GM21367 (cell line): ENCODE data around the gene SMPD2.

Experiments used
- ATAC-seq: cut with Tn5 transposase; IDR thresholded peaks from one replicate; pipeline ENCODE4 v1.9.1; 2021; ENCODE audit not compliant: unreplicated experiment

SMPD2 gene, protein sequence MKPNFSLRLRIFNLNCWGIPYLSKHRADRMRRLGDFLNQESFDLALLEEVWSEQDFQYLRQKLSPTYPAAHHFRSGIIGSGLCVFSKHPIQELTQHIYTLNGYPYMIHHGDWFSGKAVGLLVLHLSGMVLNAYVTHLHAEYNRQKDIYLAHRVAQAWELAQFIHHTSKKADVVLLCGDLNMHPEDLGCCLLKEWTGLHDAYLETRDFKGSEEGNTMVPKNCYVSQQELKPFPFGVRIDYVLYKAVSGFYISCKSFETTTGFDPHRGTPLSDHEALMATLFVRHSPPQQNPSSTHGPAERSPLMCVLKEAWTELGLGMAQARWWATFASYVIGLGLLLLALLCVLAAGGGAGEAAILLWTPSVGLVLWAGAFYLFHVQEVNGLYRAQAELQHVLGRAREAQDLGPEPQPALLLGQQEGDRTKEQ

GRCh38 chr6:109440331-109441068 is at the start of gene SMPD2, which contains the start of gene PPIL6:
TSS of gene SMPD2 (plus strand) at chr6:109440724. CDS start at chr6:109441122, 398 bp downstream.
TSS of gene PPIL6 (minus strand) at chr6:109440628. CDS start at chr6:109440590, 38 bp downstream.
- peak; percentile 85 for ATAC-seq

DNA sequence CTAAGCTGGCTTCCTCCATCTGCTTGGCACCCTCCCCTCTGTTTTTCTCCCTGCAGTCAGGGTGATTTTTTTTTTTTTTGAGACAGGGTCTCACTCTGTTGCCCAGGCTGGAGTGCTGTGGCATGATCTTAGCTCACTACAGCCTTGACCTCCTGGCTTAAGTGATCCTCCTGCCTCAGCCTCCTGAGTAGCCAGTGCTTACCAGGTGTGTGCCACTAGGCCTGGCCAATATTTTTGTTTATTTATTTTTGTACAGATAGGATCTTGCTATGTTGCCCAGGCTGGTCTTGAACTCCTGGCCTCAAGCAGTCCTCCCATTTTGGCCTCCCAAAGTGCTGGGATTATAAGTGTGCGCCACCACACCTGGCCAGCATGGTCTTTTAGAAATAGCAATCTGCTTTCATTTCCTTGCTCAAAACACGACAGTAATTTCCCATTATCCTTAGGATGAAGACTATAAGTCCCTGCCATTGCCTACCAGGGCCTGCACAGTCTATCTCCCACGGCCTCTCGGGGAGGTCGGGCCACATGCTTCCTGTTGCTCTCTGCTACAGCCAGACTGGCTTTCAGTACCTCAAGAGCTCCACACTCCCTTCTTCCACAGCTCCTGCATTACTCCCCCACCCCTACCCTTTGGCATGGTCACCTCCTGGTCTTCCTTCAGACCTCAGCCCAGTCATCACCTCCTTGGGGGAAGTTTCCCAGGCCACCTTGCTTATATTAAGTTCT is 47.2 kb upstream of the SMPD2 start:
- no peak for ATAC-seq

GRCh38 chr6:109393886-109394281 is 46.6 kb upstream of the SMPD2 start:
- no peak for ATAC-seq

DNA sequence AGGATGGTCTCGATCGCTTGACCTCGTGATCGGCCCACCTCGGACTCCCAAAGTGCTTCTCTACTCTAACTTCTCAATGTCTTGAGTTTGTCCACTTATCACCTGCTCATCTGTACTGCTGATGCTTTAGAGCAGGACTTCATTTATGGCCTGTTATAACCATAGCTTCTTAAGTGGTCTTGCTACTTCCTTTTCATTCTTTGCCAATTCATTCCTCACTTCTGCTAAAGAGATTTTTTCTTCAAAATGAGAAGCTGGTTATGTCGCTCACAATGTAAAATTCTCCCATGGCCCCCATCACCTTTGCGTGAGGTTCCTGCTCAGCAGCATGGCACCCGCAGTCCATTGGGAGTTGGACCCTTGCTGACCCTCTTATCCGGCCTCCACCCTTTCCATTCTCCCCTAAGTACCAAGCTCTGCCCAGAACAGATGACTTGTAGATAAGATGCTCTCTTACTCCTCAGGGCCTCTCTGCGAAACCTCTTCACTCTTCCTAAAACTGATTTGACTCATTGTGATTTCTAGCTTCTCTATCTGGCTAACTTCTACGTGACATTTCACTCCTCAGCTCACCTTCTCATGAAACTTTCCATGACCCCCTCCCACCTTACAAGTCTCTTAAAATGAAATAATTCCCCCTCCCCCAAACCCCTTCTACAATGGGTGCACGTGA is 44.3 kb upstream of the SMPD2 start:
- ATAC-seq: no peak

DNA sequence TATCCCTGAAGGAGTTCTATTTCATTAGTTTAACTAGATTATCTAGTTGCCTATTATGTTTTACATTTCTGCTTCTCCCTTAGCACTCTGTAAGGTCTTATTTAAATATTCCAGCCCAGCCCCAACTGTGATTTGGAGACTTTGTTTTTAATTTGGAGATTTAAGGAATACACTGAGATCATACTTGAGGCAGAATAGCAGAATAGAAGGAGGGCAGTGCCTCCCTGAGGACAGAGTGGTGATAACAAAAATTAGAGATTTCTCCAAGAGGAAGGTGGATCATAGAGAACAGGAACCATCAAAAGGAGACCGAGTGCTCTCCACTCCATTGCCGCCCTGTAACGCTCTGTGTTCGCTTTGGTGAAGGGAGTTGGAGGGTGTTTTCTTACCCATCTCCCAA is 43.5 kb upstream of the SMPD2 start:
- ATAC-seq: no peak

DNA sequence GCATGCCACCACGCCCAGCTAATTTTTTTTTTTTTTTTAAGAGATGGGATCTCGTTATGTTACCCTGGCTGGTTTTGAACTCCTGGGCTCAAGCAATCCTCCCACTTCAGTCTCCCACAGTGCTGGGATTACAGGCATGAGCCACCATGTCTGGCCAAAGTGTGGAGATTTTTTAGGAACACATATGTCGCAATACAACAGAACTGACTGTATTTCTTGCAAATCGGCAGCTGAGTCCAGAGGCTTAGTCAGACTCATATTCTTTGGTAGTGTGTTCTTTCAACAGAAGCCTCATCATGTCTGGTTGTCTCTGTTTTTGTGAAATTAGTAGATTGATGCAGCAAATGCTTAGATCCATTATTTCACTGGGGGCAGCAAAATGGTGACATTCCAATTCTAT is 34.3 kb upstream of the SMPD2 start:
- no peak for ATAC-seq

DNA sequence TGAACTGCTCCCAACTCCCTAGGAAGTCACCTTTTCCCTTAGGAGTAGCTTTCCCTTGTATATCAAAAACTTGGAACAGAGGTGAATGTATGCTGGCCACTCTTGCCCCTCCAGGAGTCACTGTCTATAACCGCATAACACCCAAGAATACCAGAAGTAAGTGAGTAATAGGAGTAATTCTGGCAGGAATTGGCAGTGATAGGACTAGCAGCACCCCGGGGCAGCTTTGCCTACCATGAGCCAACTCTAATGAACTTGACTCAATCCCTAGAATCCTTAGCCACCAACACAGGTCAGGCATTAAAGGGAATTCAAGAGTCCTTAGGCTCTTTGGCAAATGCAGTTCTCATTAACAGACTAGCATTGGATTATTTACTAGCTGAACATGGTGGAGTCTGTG is 29.5 kb upstream of the SMPD2 start:
- no peak for ATAC-seq

DNA sequence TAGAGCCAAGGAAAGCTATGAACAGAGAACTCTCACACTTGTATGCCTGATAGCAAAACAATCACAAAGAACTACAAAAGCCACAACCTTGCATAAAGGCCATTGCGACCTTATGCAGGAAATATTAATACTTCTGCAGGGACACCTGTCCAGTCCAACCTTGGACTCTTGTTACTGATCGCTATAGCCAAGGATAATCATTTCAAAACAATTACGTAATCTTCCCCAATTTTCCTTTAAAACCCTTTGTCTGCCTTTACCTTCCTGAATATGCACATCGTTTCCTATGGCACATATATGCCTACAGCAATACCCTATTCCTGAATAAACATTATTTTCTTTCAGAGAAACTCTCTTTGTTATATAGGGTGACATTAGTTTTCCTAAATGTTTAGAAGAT is 22.9 kb upstream of the SMPD2 start:
- no peak for ATAC-seq

DNA sequence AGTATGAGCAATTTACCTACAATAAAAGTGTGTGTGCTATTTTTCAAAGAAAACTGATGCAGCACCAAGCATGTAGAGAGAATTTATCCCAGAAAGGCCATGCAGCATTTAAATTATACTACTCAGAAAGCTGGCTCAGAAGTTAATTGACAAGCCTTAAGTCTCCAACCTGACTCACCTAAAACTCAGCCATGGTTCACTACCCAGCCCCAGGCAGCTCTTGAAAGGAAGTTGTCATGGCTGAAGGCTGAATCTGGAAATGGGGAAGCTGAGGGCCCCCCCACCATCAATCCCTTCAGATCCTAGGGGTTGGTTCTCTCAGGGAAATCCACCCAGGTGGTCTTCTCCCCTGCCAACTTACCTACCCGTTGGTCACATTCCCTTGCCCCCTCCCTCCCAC is 19.8 kb upstream of the SMPD2 start:
- no peak for ATAC-seq

DNA sequence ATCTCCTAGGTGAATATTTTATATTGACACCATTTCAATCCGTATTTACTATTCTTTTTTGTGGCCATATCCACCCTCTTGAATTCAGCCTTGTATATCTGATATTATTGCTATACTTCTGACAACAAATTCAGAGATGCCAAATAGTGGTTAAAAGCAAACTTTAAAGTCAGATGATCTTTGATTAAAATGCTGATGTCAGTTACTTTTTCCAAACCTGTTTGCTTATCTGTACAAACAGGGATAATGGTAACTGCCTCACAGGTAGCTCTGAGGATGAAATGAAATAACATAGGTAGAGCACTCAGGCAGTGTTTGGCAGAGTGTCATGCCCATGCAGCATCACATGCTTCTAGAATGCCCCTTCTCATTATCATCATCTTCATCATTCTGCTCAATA is 19.3 kb upstream of the SMPD2 start:
- ATAC-seq: no peak

- ATAC-seq: no peak
Observed at GRCh38 chr6:109424946-109425345, 15.6 kb upstream of the SMPD2 start.

GRCh38 chr6:109428889-109429477 is 11.5 kb upstream of the SMPD2 start:
- no peak for ATAC-seq

DNA sequence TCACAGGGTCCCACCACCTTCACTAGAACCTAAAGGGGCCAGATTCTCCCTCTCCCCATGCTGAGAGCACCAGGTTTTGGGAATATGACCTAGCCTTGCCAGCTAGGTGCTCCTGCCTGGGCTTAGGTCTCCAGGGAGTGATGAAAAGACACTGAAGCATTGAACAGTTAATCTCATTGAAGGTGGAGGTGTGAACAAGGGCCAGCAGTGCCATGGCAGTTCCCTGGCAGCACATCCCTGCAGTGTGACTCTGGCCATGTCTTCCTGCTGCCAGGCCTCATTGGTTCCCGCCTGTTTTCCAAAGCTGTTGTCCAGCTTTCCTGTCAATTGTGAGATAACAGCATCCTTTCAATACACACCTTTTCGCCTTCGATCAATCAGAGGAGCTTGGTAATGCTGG is 11.0 kb upstream of the SMPD2 start:
- no peak for ATAC-seq

GRCh38 chr6:109434456-109434855 is 6.1 kb upstream of the SMPD2 start:
- no peak for ATAC-seq

DNA sequence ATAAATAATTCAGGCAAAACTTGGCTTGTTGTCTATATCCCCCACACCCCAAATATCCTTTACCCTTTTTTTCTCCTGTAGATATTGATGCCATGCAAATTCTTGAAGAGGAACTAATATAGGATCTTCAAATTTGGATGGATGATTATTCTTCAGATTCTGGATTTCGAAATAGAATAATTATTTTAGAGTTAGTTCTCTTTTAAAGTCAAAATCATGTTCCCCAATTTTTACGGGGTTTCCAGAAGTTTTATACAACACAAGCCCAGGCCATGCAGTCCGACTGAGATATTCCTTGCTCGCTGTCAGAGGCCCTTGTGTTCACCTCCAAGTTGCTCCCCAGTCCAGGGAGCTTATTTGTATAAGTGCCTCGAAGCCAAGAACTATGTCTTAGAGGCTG is 4.5 kb upstream of the SMPD2 start:
- no peak for ATAC-seq

DNA sequence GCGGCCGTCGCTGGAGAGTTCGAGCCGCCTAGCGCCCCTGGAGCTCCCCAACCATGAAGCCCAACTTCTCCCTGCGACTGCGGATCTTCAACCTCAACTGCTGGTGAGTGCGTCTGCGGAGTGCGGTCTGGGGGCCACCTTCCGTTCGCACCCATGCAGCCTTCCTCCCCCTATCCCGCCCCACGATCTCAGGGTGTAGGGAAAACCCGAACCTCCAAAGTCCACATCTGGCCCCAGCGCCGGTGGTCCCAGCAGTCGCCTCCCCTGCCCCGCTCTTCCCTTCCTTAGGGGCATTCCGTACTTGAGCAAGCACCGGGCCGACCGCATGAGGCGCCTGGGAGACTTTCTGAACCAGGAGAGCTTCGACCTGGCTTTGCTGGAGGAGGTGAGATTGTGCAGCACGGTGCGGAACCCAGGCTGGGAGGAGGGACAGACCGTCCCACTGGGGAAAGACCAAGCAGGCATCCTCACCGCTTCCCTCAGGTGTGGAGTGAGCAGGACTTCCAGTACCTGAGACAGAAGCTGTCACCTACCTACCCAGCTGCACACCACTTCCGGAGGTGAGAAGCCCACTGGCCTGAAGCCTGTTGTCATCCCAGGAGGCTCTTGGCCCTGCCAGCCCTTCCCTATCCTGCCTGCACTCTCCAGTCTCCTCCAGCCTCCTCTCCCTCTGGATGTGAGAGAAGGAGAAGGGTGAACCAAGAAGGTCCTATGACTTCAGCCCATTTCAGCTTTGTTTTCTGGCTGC is 719 bp downstream of the SMPD2 start:
- peak; percentile 13 for ATAC-seq

DNA sequence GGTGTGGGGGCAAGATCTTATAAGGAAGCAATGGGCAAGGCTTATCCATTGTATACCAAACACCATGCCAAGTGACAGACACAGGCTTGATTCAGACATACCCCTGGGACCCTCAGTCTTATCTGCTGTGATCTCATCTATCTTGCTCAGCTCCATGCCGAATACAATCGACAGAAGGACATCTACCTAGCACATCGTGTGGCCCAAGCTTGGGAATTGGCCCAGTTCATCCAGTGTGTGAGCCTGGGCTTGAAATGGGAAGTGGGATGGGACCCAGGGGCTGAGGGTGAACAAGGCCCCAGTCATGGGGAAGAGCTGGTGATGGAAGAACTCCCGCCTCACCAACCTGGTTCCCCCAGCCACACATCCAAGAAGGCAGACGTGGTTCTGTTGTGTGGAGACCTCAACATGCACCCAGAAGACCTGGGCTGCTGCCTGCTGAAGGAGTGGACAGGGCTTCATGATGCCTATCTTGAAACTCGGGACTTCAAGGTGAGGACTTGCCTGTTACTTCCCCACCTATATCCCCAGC is 1.9 kb downstream of the SMPD2 start:
- ATAC-seq: no peak

GRCh38 chr6:109443425-109443950 is 3.0 kb downstream of the SMPD2 start:
- ATAC-seq: no peak

GRCh38 chr6:109445382-109445781 is 4.9 kb downstream of the SMPD2 start:
- no peak for ATAC-seq
